Measurements from ENCODE around the gene FBXO48. TPM values are rescaled to one million over a fixed set of nuclear protein-coding genes. Genes with fewer than 3 reads are reported as not detected.

Gene FBXO48
- polyA plus RNA-seq, 3 donors: 1.7 to 2.0 (median 1.7) TPM

- DNase-seq (ENCODE audit: low read depth in 3 of 3, low spot score in 2 of 3): no peak
These were observed 52.2 kb downstream of the FBXO48 start for GRCh38 chr2:68414876-68415275.

GRCh38 chr2:68414452-68414851 is 52.6 kb downstream of the FBXO48 start:
- no peak for DNase-seq (ENCODE audit: low read depth in 3 of 3, low spot score in 2 of 3)

DNA sequence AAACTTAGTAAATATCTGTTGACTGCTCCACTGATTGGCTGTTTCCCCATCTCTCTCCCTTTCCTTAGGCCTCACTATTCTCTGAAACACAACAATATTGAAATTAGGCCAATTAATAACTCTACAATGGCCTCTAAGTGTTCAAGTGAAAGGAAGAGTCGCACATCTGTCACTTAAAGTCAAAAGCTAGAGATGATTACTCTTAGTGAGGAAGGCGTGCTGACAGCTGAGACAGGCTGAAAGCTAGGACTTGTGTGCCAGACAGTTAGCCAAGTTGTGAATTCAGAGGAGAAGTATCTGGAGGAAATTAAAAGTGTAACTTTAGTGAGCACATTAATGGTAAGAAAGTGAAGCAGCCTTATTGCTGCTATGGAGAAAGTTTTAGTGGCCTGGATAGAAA is 53.6 kb downstream of the FBXO48 start:
- no peak for DNase-seq (ENCODE audit: low read depth in 3 of 3, low spot score in 2 of 3)

- no peak for DNase-seq (ENCODE audit: low read depth in 3 of 3, low spot score in 2 of 3)
These were observed 54.8 kb downstream of the FBXO48 start for GRCh38 chr2:68412127-68412819.

DNA sequence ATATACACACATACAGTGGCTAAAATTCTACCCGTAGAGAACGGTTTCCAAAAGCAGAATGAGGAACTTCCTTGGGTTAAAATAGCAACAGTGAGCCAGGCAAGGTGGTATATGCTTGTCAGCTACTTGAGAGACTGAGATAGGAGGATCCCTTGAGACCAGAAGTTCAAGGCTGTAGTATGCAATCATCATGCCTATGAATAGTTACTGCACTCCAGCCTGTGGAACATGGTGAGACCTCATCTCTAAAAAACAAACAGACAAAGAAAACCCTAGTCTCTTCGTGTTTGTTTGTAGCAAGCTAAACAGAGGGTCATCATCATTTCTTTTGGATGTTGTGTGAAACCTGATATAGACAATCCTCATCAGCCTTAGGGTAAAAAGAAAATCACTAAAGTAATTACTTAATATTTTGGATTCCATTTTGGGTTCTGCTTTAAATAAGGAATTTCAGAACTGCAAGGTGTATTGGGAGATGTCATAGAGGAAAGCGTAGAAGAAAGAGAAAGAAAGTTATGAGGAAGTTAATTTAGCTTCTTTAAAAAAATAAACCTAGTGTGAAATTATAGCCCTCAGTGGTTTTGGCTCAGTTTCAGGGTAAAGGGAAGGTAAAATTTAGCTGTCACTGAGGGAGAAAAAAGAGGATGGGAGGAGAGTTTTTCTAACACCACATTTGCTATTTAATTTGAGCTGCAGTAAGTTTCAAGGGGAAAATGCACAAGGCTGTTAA is 55.5 kb downstream of the FBXO48 start:
- DNase-seq (ENCODE audit: low read depth in 3 of 3, low spot score in 2 of 3): no peak

Other genes starting within 250 kb of the FBXO48 start
- gene PPP3R1, start 214.8 kb downstream of the FBXO48 start, polyA plus RNA-seq (ENCODE audit: insufficient read length in 3 of 3): 10 to 100 TPM; 59.7 to 64.7 (median 62.8) TPM
- 10 to 100 TPM; 23.8 to 26.0 (median 24.2) TPM for gene CNRIP1, start 147.3 kb downstream of the FBXO48 start, polyA plus RNA-seq (ENCODE audit: insufficient read length in 3 of 3)
- 1 to 10 TPM; 6.9 to 10.0 (median 7.4) TPM for gene PLEK, start 102.0 kb downstream of the FBXO48 start, polyA plus RNA-seq (ENCODE audit: insufficient read length in 3 of 3)
- 1 to 10 TPM; 3.5 to 4.1 (median 3.9) TPM for gene APLF, start 291 bp upstream of the FBXO48 start, polyA plus RNA-seq (ENCODE audit: insufficient read length in 3 of 3)
- gene PROKR1, start 176.3 kb upstream of the FBXO48 start, polyA plus RNA-seq (ENCODE audit: insufficient read length in 3 of 3): under 1 TPM; 0.20 to 0.32 (median 0.31) TPM